Glutamatergic neuron (in vitro differentiated cells): ENCODE measurements around the gene CCDC106. TPM values are rescaled to one million over a fixed set of nuclear protein-coding genes. Genes with fewer than 3 reads are reported as not detected.
A peak's percentile ranks its signal among the peaks of the same experiment; 100 is the strongest.

Experiments
- DNase-seq: peaks from one replicate; pipeline ENCODE4 v3.0.0; 2022
- H3K27ac Mint-ChIP-seq: one replicate; pipeline ENCODE4 v1.8.0; 2020; ENCODE audit warnings: mild to moderate bottlenecking, mixed read lengths, inconsistent platforms; ENCODE audit not compliant: unreplicated experiment
- H3K27me3 Mint-ChIP-seq: one replicate; pipeline ENCODE4 v1.8.0; 2020; ENCODE audit warnings: mild to moderate bottlenecking, moderate library complexity, mixed read lengths, inconsistent platforms; ENCODE audit not compliant: unreplicated experiment
- H3K36me3 Mint-ChIP-seq: one replicate; pipeline ENCODE4 v1.8.0; 2020; ENCODE audit warnings: mild to moderate bottlenecking, mixed read lengths, inconsistent platforms; ENCODE audit not compliant: unreplicated experiment
- H3K4me1 Mint-ChIP-seq: one replicate; pipeline ENCODE4 v1.8.0; 2020; ENCODE audit warnings: mild to moderate bottlenecking, low read depth, mixed read lengths, inconsistent platforms; ENCODE audit not compliant: unreplicated experiment
- H3K4me3 Mint-ChIP-seq: one replicate; pipeline ENCODE4 v1.8.0; 2020; ENCODE audit warnings: mild to moderate bottlenecking, mixed read lengths, inconsistent platforms; ENCODE audit not compliant: unreplicated experiment
- H3K9me3 Mint-ChIP-seq: one replicate; pipeline ENCODE4 v1.8.0; 2020; ENCODE audit warnings: mild to moderate bottlenecking, moderate library complexity, mixed read lengths, inconsistent platforms; ENCODE audit not compliant: unreplicated experiment
- CTCF ChIP-seq: fragments of 200-600 bp; sonication (generic); IDR thresholded peaks from one replicate; pipeline ENCODE4 v1.5.0; 2021; ENCODE audit not compliant: partially characterized antibody, unreplicated experiment
- total RNA-seq: library from RNA; stranded (reverse); fragmentation: NEBNext Ultra II Directional; extraction: Animal tissue kit (Norgen Biotek cat#: 25700); gene quantifications from one replicate; pipeline ENCODE4 v1.2.1, GENCODE V29; 2021; ENCODE audit not compliant: unreplicated experiment

CCDC106 gene
- total RNA-seq, 1 donor from 2014 or later = 32.1 TPM

- DNase-seq = no peak
- H3K27me3 Mint-ChIP-seq = peaks cover 10% of the 10 kb centered on the region
- no peaks in the 10 kb centered on the region for H3K4me1 Mint-ChIP-seq
- no peak overlapping the region for H3K4me3 Mint-ChIP-seq
- peaks cover 19% of the 10 kb centered on the region for H3K36me3 Mint-ChIP-seq
- TF ChIP-seq CTCF = no peak
- H3K9me3 Mint-ChIP-seq = peaks cover 17% of the 10 kb centered on the region
- no peak overlapping the region for H3K27ac Mint-ChIP-seq
Observed at GRCh38 chr19:55621673-55622231, 26.3 kb upstream of the CCDC106 start.

GRCh38 chr19:55622242-55622969 lies 25.6 kb upstream of the CCDC106 start:
- Mint-ChIP-seq H3K4me3 (no peak overlapping the region), H3K36me3 (peaks cover 16% of the 10 kb centered on the region), H3K27me3 (peaks cover 9% of the 10 kb centered on the region), H3K27ac (no peak overlapping the region), H3K9me3 (peaks cover 13% of the 10 kb centered on the region), H3K4me1 (no peaks in the 10 kb centered on the region)
- no peak for DNase-seq
- TF ChIP-seq CTCF = no peak

GRCh38 chr19:55623130-55623529 lies 24.9 kb upstream of the CCDC106 start:
- no peak for DNase-seq
- Mint-ChIP-seq H3K4me1 (no peaks in the 10 kb centered on the region), H3K9me3 (peaks cover 12% of the 10 kb centered on the region), H3K4me3 (peak overlapping the region; percentile 88), H3K27ac (no peak overlapping the region), H3K36me3 (peaks cover 13% of the 10 kb centered on the region), H3K27me3 (peaks cover 8% of the 10 kb centered on the region)
- TF ChIP-seq CTCF = no peak

- Mint-ChIP-seq H3K4me3 (peak overlapping the region; percentile 88), H3K27ac (no peak overlapping the region), H3K27me3 (peaks cover 8% of the 10 kb centered on the region), H3K4me1 (no peaks in the 10 kb centered on the region), H3K9me3 (peaks cover 12% of the 10 kb centered on the region), H3K36me3 (peaks cover 13% of the 10 kb centered on the region)
- no peak for DNase-seq
- no peak for TF ChIP-seq CTCF
Observed at GRCh38 chr19:55623561-55623960, 24.5 kb upstream of the CCDC106 start.

- Mint-ChIP-seq H3K27me3 (peaks cover 8% of the 10 kb centered on the region), H3K9me3 (peaks cover 12% of the 10 kb centered on the region), H3K4me1 (no peaks in the 10 kb centered on the region), H3K36me3 (peaks cover 13% of the 10 kb centered on the region), H3K27ac (peak within 1 kb of the TSS; percentile 88), H3K4me3 (peak within 1 kb of the TSS; percentile 88)
- TF ChIP-seq CTCF = no peak
- peak; percentile 96 for DNase-seq
Observed at GRCh38 chr19:55624109-55625003, 23.7 kb upstream of the CCDC106 start, which contains the start of gene ZNF784. Gene ZNF784 (minus strand): TSS chr19:55624566. CDS start chr19:55624561, 5 bp downstream.
